ENCODE results near the gene UNKL.
A peak's percentile ranks its signal among the peaks of the same experiment; 100 is the strongest.

The UNKL gene

GRCh38 chr16:1348441-1348840, 66.1 kb downstream of the UNKL start:
- no peak for DNase-seq

GRCh38 chr16:1347962-1348361, 66.5 kb downstream of the UNKL start:
- no peak for DNase-seq

- no peak for DNase-seq
Observed at GRCh38 chr16:1347286-1347855, 67.1 kb downstream of the UNKL start.

GRCh38 chr16:1346422-1347285, 67.8 kb downstream of the UNKL start:
- DNase-seq = no peak

- DNase-seq = no peak
Observed at GRCh38 chr16:1345651-1346421, 68.7 kb downstream of the UNKL start.

GRCh38 chr16:1345087-1345486, 69.4 kb downstream of the UNKL start:
- no peak for DNase-seq

- no peak for DNase-seq
Observed at GRCh38 chr16:1344499-1344898, 70.0 kb downstream of the UNKL start.

- DNase-seq = no peak
Observed at GRCh38 chr16:1343428-1344242, 70.9 kb downstream of the UNKL start.

GRCh38 chr16:1342526-1343427, 71.7 kb downstream of the UNKL start:
- DNase-seq = peak; percentile 18

- no peak for DNase-seq
Observed at GRCh38 chr16:1341495-1342420, 72.7 kb downstream of the UNKL start.

- DNase-seq = no peak
Observed at GRCh38 chr16:1340730-1341494, 73.6 kb downstream of the UNKL start.

- DNase-seq = no peak
Observed at GRCh38 chr16:1338855-1339675, 75.4 kb downstream of the UNKL start.

GRCh38 chr16:1338119-1338730, 76.3 kb downstream of the UNKL start:
- no peak for DNase-seq

- no peak for DNase-seq
Observed at GRCh38 chr16:1337486-1337885, 77.0 kb downstream of the UNKL start.

GRCh38 chr16:1336619-1337018, 77.9 kb downstream of the UNKL start:
- no peak for DNase-seq

- no peak for DNase-seq
Observed at GRCh38 chr16:1335996-1336395, 78.5 kb downstream of the UNKL start.

- no peak for DNase-seq
Observed at GRCh38 chr16:1335211-1335971, 79.1 kb downstream of the UNKL start.

GRCh38 chr16:1334739-1335138, 79.8 kb downstream of the UNKL start:
- no peak for DNase-seq

All from KG1 (cell line).